SJSA1 (cell line): ENCODE data around the gene SNAP91. TPM values are rescaled to one million over a fixed set of nuclear protein-coding genes. Genes with fewer than 3 reads are reported as not detected.
"Not testable (repeated sequence)": the region's sequence is repeated elsewhere in the genome, so short reads cannot be mapped to it uniquely, and the experiment has no call there.

ENCODE experiments used
- DNase-seq, 2 experiments: peaks; one replicate each; pipeline ENCODE4 v3.0.0-alpha.2; 2015 to 2020; ENCODE audit warnings: low spot score in 2 of 2, low read depth in 1 of 2
- H3K27ac ChIP-seq: fragments of 250-450 bp; sonication (Bioruptor Pico); 2 replicates; pipeline ENCODE4 v1.5.1; 2020; ENCODE audit warnings: mild to moderate bottlenecking, moderate library complexity
- H3K27me3 ChIP-seq: fragments of 250-450 bp; sonication (Bioruptor Pico); replicated peaks from 2 replicates; pipeline ENCODE4 v1.5.1; 2020; ENCODE audit warnings: mild to moderate bottlenecking, moderate library complexity
- H3K36me3 ChIP-seq: fragments of 250-450 bp; sonication (Bioruptor Pico); 2 replicates; pipeline ENCODE4 v1.5.1; 2020; ENCODE audit warnings: mild to moderate bottlenecking
- H3K4me1 ChIP-seq: fragments of 250-450 bp; sonication (Bioruptor Pico); replicated peaks from 2 replicates; pipeline ENCODE4 v1.6.1; 2021; ENCODE audit warnings: mild to moderate bottlenecking
- H3K4me3 ChIP-seq: fragments of 250-450 bp; sonication (Bioruptor Pico); 2 replicates; pipeline ENCODE4 v1.5.1; 2020; ENCODE audit warnings: mild to moderate bottlenecking
- H3K9me3 ChIP-seq: fragments of 250-450 bp; sonication (Bioruptor Pico); replicated peaks from 2 replicates; pipeline ENCODE4 v1.5.1; 2020; ENCODE audit warnings: mild to moderate bottlenecking
- total RNA-seq: library from RNA; depleted of rRNA; stranded (reverse); fragments of >200 nt; shearing (Covaris generic); gene quantifications from 2 replicates; pipeline ENCODE4 v1.2.3, GENCODE V29; 2014

Gene SNAP91
- total RNA-seq, 1 experiment from 2014 or later = not detected

DNA sequence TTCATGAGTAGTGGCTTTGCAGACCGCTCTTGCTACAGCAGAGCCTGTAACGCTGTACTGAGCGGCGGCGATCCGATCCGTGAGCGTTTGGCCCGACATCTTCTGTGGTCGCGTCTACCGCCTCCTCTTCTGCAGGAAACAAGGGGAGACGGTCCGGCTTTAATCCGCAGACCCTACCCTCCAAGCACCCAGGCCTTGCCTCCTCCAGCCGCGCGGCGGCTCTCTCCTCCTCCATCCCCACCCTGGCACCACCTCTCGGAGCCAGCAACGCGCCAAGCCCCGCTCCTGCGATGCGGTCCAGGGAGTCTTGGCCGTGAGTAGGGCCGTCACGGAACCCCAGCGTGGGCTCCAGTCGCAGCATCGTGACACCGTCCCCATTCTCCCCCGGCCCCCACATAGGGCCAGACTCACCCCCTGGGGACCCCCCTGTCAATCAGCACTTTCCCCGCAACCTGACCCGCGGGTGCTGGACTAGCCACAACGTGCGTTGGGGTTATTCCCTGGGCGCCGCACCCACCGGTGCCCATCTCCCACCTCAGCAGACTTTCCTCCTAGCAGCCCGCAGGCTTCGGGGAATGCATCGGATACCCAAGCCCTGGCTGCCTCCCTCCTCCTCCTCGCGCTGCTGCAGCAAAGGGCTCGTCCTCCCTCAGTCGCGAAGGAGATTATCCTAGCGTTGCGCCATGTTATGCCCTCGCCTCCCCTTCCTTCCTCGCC, 914 bp downstream of the SNAP91 start:
- Histone ChIP-seq H3K4me3 (peak overlapping the region; percentile 31), H3K9me3 (no peaks in the 10 kb centered on the region; the same call in 1 of the 2 replicates), H3K27ac (no peak overlapping the region), H3K27me3 (peaks cover 50% of the 10 kb centered on the region), H3K4me1 (peaks cover 13% of the 10 kb centered on the region), H3K36me3 (no peaks in the 10 kb centered on the region)
- no peak for DNase-seq

DNA sequence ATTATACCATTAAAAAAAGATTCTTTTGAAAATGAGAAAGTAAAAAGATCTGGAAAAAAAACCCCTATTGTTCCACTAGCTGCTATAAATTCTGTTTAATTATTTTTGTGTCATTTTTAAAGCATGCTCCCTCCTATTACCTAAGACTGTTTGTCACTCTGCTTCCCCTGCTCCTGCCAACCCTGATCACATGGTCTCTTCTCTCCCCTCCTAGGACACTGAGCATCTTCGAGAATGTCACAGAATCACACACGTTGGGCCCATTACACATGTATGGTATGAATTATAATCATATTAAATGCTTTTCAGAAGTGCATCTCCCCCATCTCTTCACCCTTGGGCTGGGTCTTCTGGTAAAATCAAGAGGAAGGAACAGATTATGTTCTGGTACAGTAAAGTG, 6.2 kb downstream of the SNAP91 start:
- no peaks in the 10 kb centered on the region for H3K9me3 ChIP-seq
- peaks cover 29% of the 10 kb centered on the region for H3K27me3 ChIP-seq
- no peaks in the 10 kb centered on the region for H3K4me1 ChIP-seq
- no peak overlapping the region for H3K4me3 ChIP-seq
- no peak overlapping the region for H3K27ac ChIP-seq
- H3K36me3 ChIP-seq = no peaks in the 10 kb centered on the region
- no peak for DNase-seq

- Histone ChIP-seq H3K36me3 (no peaks in the 10 kb centered on the region), H3K9me3 (no peaks in the 10 kb centered on the region), H3K4me3 (no peak overlapping the region), H3K27ac (no peak overlapping the region), H3K4me1 (no peaks in the 10 kb centered on the region), H3K27me3 (peaks cover 22% of the 10 kb centered on the region)
- DNase-seq = no peak
Measured at GRCh38 chr6:83702077-83702476, 6.8 kb downstream of the SNAP91 start.

DNA sequence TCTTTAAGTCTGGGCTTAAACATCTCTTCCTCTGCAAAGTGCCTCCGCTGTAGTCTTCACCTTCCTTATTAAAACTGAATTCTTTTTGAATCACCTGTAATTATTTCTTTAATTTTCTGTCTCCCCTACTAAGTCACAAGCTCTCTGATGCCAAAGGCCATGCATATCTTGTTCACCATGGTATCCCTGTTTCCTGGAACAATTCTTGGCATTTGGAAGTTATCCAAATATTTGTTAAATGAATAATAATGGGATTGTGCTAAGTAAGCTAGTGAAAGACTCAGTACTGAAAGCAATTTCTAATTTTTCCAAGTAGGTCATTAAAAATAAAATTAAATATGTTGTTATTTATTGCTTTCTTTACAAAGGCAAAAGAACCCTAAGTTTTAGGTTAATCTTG, 12.2 kb downstream of the SNAP91 start:
- Histone ChIP-seq H3K4me1 (no peaks in the 10 kb centered on the region), H3K27me3 (peaks cover 9% of the 10 kb centered on the region; the same call in 1 of the 2 replicates), H3K4me3 (no peak overlapping the region), H3K27ac (no peak overlapping the region), H3K9me3 (no peaks in the 10 kb centered on the region), H3K36me3 (no peaks in the 10 kb centered on the region)
- DNase-seq = no peak

GRCh38 chr6:83685481-83685880, 23.4 kb downstream of the SNAP91 start:
- no peaks in the 10 kb centered on the region; the same call in 1 of the 2 replicates for H3K27me3 ChIP-seq

DNA sequence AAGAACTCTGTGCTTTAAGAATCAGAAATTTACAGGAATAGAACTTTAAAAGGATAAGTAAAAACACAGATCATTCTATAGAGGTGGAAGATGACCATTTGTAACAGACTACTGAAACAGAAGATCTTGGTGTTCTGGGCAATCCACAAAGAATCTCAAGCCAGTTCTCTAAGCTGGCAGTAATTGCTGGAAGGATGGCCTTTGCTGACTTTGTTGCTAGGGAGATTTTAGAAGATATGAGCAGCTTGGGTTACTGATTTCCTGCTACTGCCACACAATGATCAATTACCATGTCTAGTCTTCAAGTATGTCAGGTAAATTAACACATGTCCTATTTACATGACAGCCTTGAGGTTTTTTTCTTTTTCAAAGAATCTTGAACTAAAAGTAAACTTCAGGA, 31.1 kb downstream of the SNAP91 start:
- Histone ChIP-seq H3K4me1 (no peaks in the 10 kb centered on the region), H3K27ac (no peak overlapping the region), H3K36me3 (no peaks in the 10 kb centered on the region), H3K27me3 (peaks cover 2% of the 10 kb centered on the region; the same call in 1 of the 2 replicates), H3K4me3 (no peak overlapping the region), H3K9me3 (no peaks in the 10 kb centered on the region)
- no peak for DNase-seq

More at GRCh38 chr6:83685481-83685880, 23.4 kb downstream of the SNAP91 start:
- Histone ChIP-seq H3K9me3 (no peaks in the 10 kb centered on the region), H3K4me3 (no peak overlapping the region), H3K36me3 (no peaks in the 10 kb centered on the region), H3K4me1 (no peaks in the 10 kb centered on the region), H3K27ac (no peak overlapping the region)
- DNase-seq = no peak

DNA sequence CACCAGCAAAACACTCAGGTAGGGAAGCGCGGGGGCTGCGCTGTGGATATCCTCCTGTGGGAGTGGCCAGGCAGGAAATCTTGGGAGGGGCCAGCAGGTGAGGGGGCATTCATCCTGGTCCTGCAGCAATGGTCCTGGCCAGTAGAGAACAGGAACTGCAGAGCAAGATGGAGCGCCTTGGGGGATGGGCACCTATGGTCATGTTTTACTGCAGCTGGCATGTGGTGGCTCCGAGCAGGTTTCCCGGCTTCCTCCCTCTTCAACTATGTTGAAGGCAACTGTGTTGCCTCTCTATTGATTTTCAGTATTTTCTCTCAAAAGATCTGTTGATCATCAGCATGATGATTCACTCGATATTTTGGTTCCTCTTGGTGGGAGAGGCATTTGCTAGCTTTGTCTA, 70.9 kb downstream of the SNAP91 start:
- 0 out of 2 replicates have a peak, but pooled peaks cover 5% of the 10 kb centered on the region for H3K27me3 ChIP-seq
- no peaks in the 10 kb centered on the region for H3K36me3 ChIP-seq
- no peak overlapping the region for H3K4me3 ChIP-seq
- H3K9me3 ChIP-seq = no peaks in the 10 kb centered on the region
- no peaks in the 10 kb centered on the region for H3K4me1 ChIP-seq
- no peak for DNase-seq
- no peak overlapping the region for H3K27ac ChIP-seq

DNA sequence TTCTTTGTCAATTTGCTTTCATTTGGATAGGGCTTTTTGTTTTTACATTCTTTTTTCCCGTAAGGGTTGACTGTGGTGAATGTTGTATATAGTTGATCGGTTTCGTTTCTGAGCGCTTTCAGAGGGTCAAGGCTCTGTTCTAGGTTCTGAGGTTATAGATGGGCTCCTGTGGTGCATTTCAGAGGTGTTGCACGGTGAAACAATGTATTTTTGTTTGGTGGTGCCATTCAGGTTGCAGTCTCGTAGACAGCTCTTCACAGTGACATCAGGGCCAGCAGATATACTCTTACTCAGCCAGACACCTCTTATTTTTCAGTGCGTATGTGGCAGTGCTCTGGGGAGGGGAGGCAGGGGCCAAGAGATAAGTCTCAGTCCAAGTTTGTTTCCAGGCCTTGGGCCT, 72.1 kb downstream of the SNAP91 start:
- Histone ChIP-seq H3K4me1 (no peaks in the 10 kb centered on the region), H3K27me3 (0 out of 2 replicates have a peak, but pooled peaks cover 5% of the 10 kb centered on the region), H3K4me3 (no peak overlapping the region), H3K27ac (no peak overlapping the region), H3K36me3 (no peaks in the 10 kb centered on the region), H3K9me3 (no peaks in the 10 kb centered on the region)
- no peak for DNase-seq

- DNase-seq = no peak
- Histone ChIP-seq H3K27ac (no peak overlapping the region), H3K4me3 (no peak overlapping the region), H3K27me3 (0 out of 2 replicates have a peak, but pooled peaks cover 5% of the 10 kb centered on the region), H3K36me3 (no peaks in the 10 kb centered on the region), H3K4me1 (no peaks in the 10 kb centered on the region), H3K9me3 (no peaks in the 10 kb centered on the region)
Measured at GRCh38 chr6:83633609-83634008, 75.3 kb downstream of the SNAP91 start.

- no peaks in the 10 kb centered on the region for H3K36me3 ChIP-seq
- no peaks in the 10 kb centered on the region for H3K9me3 ChIP-seq
- no peak for DNase-seq
- H3K27ac ChIP-seq = no peak overlapping the region
- 0 out of 2 replicates have a peak, but pooled peaks cover 5% of the 10 kb centered on the region for H3K27me3 ChIP-seq
- no peaks in the 10 kb centered on the region for H3K4me1 ChIP-seq
- no peak overlapping the region for H3K4me3 ChIP-seq
Measured at GRCh38 chr6:83633149-83633548, 75.8 kb downstream of the SNAP91 start.

DNA sequence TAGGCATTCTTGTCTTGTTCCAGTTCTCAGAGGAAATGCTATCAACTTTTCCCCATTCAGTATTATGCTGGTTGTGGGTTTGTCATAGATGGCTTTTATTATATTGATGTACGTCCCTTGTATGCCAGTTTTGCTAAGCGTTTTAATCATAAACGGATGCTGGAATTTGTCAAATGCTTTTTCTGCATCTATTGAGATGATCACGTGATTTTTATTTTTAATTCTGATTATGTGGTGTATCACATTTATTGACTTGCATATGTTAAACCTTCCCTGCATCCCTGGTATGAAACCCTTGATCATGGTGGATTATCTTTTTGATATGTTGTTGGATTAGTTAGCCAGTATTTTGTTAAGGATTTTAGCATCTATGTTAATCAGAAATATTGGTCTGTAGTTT, 79.0 kb downstream of the SNAP91 start:
- not testable (repeated sequence) for H3K27me3 ChIP-seq, H3K9me3 ChIP-seq, DNase-seq, H3K4me1 ChIP-seq, H3K36me3 ChIP-seq, H3K27ac ChIP-seq, H3K4me3 ChIP-seq

DNA sequence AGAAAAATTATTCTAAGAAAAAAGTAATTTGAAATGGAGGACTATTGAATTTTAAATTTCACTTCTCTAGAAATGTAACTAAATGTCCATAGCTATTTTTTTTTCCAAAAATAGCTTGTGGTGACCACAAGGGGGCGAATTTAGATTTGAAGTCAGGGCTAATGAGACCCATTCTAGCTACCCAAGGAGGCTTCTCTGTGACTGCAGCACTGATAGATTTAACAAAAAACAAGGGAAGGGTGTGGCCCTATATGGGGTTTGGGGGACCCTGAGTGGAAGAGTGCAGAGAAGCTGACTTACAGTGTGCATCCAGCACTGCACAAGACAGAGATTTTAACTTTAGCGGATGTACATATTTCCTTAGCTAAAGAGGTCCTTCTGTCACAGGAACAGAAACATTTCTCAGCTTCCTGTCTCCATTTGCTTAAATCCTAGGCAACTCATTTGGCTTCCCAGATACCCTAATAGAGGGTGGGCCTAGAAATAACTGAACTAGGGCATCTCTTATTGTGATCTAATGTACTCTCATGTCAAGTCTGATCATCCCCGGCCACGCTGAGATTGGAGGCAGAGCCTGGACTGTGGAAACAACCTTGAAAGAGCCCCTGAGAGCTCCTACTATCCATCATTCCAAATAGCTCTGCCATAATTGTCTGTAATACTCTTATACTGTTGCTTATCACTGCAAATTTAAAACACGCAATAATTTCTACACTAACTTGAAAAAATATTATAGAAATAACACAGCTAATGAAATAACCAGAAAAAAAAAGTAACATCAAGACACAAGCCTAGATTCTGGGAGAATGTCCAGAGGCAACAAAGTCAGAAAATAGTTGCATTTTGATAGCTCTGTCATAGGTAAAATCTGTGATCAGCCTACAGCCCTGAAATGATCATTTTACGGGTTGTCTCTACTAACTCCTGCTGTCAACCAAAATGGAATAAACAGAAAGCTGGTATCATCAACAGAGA, 93.6 kb downstream of the SNAP91 start:
- no peaks in the 10 kb centered on the region for H3K4me1 ChIP-seq
- H3K9me3 ChIP-seq = no peaks in the 10 kb centered on the region
- no peak overlapping the region for H3K4me3 ChIP-seq
- peak in 1 of 2 experiments; percentile 17 for DNase-seq
- H3K27me3 ChIP-seq = 0 out of 2 replicates have a peak, but pooled peaks cover 2% of the 10 kb centered on the region
- no peaks in the 10 kb centered on the region for H3K36me3 ChIP-seq
- H3K27ac ChIP-seq = no peak overlapping the region

DNA sequence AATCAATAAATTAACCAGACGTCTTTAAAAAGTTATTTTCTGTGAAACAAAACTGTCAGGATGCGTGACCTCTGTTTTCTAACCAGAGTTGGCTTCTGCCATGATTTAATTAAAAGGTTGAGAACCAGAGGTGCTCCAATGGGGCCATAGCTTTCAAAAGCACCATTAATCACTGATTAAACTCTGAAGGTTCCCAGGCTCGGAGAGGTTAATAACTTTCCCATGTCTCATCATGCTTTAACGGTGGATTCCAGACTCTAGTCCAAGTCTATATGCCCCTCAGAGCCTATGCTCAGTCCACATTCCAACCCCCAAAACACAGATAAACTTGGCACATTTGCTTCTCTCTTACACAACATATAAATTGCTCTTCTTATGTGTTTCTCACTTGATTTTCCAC, 95.5 kb downstream of the SNAP91 start:
- no peak overlapping the region for H3K27ac ChIP-seq
- peaks cover 2% of the 10 kb centered on the region; the same call in 1 of the 2 replicates for H3K27me3 ChIP-seq
- DNase-seq = no peak
- H3K4me3 ChIP-seq = no peak overlapping the region
- no peaks in the 10 kb centered on the region for H3K36me3 ChIP-seq
- no peaks in the 10 kb centered on the region for H3K9me3 ChIP-seq
- no peaks in the 10 kb centered on the region for H3K4me1 ChIP-seq

DNA sequence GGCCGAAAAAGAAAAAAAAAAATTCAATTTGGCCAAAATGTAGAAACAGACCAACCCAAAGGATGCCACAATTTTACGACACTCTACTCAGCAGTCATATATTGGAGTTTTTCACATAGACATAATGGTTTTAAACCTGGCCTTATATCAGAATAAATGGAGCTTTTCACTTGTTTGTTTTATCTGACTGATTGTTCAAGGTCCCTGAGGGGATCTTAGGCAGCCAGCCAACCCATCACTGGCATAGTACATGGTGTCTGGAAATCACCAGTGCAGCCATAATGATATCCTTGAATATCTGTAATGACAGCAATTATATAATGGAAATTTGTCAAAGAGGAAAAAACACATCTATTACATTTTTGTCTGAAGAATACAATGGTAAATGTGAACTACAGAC, 99.7 kb downstream of the SNAP91 start:
- Histone ChIP-seq H3K36me3 (no peaks in the 10 kb centered on the region), H3K27ac (no peak overlapping the region), H3K4me1 (no peaks in the 10 kb centered on the region), H3K27me3 (no peaks in the 10 kb centered on the region; the same call in 1 of the 2 replicates), H3K9me3 (no peaks in the 10 kb centered on the region), H3K4me3 (no peak overlapping the region)
- no peak for DNase-seq
